ENCODE results near the gene TMEM108.

The TMEM108 gene

GRCh38 chr3:133119176-133119575 is 81.0 kb downstream of the TMEM108 start:
- no peak for DNase-seq (ENCODE audit: low spot score)

- no peak for DNase-seq (ENCODE audit: low spot score)
Measured at GRCh38 chr3:133121450-133121849, 83.3 kb downstream of the TMEM108 start.

DNA sequence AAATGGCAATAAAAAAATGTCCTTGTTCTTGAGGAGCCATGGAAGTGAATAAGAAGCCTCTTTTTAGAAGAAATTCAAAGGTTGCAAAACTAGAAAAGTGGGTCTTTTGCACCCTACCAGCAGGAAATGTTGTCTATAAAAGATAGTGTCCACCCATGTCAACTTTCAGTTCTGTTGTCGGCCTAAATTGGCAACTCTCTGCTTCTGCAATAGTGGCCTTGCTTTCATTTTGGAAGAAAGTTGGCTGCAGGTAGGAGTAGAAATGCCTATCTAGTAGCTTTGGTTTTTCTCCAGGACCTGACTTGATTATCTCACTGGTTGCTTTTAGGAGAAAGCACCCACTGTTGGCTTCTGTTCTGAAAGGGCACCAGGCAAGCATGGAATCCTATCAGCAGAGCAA is 85.4 kb downstream of the TMEM108 start:
- no peak for DNase-seq (ENCODE audit: low spot score)

DNA sequence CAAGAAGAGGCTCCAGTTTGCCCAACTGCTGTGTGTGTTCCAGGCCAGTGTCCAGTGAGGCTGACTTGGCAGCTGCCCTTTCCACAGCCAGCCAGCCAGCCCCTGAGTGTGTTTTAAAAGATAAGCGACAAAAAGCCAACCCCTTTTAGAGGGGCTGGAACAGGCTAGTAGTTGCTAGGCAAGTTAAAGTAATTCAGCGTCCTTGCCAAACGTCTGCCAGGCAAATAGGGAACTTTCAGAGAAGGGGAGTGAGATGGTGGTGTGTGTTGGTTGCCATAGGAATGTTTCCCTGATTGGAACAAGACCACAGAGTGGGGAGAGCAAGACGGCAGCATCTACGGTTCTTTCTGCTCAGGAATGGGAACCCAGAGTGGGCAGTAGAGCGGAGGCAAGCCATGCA is 86.3 kb downstream of the TMEM108 start:
- no peak for DNase-seq (ENCODE audit: low spot score)

DNA sequence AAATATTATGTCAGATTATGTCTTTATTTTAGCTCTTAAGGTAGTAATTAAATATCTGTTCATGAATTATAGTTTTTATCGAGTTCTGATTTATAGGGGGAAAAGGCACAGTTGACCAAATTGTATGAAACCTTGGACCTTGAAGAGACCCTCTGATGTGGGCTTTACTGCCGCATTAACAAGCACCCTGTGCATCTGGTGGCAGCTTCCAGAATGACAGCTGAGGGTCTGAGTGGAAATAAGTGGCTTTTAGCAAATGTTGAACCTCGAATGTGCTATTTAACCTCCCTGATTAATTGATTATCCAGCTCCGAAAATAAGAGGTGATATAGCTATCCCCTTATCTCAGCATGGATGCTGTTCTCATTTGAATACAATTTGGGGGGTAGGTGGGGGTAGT is 87.0 kb downstream of the TMEM108 start:
- no peak for DNase-seq (ENCODE audit: low spot score)

- DNase-seq (ENCODE audit: low spot score): no peak
Measured at GRCh38 chr3:133125802-133126201, 87.6 kb downstream of the TMEM108 start.

DNA sequence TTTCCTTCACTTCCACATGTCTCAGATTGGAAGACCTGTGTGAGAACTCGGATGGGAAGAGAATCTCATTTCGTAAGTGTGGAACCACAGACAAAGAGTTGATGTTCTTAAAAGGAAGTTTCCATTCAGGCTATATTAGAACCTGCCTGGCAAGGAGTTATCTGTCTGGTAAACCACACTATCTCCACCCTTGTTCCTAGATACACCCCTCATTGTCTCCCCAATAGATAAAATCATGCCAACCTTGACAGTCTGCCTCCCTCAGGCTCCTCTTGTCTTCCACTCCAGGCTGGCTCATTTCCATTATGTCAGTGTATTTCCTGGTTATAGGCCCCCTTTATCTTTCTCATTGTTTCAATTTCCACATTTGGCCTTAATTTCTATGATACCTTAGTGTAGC is 89.2 kb downstream of the TMEM108 start:
- DNase-seq (ENCODE audit: low spot score): no peak

DNA sequence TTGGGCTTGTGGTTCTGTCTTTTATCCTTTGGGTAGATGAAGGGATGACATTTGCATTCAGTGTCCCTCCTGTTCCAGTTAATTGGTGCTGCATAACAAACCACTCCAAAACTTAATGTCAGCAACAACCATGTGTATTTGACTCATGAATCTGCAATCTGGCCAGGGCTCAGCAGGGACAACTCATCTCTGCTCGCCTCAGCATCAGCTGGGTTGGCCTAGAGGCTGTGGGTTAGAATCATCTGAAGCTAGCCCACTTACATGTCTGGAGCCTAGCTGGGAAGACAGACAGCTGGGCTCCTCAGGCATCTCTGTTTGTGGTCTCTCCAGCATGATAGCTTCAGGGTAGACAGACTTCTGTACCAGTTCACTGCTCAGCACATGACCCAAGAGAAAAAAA is 92.0 kb downstream of the TMEM108 start:
- DNase-seq (ENCODE audit: low spot score): no peak

- no peak for DNase-seq (ENCODE audit: low spot score)
Measured at GRCh38 chr3:133135306-133135705, 97.1 kb downstream of the TMEM108 start.

- no peak for DNase-seq (ENCODE audit: low spot score)
Measured at GRCh38 chr3:133136114-133137041, 98.2 kb downstream of the TMEM108 start.

GRCh38 chr3:133137042-133137996 is 99.1 kb downstream of the TMEM108 start:
- no peak for DNase-seq (ENCODE audit: low spot score)

DNA sequence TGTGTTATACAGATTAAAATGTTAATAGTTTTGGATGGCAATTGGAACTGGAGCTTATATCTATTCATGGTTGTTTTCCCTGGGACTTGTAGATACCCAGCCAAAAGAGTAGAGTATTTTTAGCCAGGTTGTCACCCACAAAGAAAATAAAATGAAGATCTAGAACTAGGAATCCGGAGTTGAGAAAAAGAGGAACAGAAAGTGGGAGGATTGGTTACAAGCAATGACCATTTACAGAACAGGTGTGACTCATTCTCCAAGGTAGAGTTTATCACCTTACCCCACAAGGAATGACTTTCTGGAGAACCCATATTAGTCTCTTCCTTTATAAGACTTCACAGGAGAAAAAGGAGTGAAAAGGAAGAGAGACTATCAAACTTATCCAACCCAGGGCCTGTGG is 99.8 kb downstream of the TMEM108 start:
- no peak for DNase-seq (ENCODE audit: low spot score)

GRCh38 chr3:133152056-133152455 is 113.9 kb downstream of the TMEM108 start:
- DNase-seq (ENCODE audit: low spot score): no peak

GRCh38 chr3:133152681-133153220 is 114.6 kb downstream of the TMEM108 start:
- no peak for DNase-seq (ENCODE audit: low spot score)

DNA sequence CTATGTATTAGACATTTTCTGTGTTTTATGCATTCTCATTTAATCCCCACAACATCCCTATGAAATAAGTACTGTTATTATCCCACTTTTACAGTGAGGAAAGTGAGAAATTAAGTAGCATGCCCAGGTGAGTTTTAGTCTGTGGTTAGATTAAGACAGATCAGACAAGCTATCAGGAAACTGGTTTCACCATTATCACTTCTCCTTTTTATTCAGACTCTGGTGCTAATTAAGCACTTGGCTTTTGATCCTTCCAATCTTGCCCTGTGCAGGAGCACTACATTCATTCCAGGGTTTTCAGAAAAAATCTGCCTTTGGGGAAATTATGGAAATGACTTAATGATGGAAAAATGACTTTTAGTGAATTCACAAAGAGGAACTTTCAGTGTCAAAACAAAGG is 115.2 kb downstream of the TMEM108 start:
- DNase-seq (ENCODE audit: low spot score): no peak

DNA sequence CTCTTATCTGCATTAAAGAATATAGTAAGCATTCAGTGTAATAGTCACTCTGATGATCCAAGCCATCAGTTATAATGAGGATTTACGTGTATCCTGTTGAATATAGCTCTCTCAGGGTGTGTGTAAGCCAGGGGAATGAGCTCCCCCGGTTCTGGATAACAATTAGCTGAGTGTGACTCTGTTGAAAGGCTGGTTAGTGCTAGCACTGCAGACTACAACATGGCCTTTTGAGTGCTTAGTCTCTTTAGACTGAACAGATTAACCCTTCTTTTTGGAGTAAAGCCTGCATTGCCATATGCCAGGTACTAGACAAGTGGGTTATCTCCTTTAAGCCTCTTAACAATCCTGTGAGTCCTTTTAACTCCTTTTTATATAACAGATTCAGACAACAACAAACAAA is 119.5 kb downstream of the TMEM108 start:
- DNase-seq (ENCODE audit: low spot score): no peak

DNA sequence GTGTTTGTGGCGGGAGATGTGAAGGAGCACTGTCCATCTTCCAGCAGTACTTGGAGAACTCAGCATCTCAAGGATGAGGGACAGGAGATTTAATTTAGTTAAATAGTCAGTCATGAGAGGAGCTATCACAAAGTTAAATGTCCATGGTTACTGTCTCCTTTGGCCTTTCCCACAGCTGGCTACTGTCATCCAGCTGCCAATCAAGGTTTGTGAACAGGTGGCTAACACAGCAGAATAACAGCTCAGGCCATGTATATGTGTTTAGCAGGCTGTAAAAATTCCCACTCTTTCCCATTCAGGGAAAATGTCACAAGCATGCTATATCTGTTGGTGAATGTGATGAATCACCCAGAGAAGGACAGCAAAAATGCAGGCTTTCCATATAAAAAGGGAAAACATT is 120.5 kb downstream of the TMEM108 start:
- DNase-seq (ENCODE audit: low spot score): no peak

DNA sequence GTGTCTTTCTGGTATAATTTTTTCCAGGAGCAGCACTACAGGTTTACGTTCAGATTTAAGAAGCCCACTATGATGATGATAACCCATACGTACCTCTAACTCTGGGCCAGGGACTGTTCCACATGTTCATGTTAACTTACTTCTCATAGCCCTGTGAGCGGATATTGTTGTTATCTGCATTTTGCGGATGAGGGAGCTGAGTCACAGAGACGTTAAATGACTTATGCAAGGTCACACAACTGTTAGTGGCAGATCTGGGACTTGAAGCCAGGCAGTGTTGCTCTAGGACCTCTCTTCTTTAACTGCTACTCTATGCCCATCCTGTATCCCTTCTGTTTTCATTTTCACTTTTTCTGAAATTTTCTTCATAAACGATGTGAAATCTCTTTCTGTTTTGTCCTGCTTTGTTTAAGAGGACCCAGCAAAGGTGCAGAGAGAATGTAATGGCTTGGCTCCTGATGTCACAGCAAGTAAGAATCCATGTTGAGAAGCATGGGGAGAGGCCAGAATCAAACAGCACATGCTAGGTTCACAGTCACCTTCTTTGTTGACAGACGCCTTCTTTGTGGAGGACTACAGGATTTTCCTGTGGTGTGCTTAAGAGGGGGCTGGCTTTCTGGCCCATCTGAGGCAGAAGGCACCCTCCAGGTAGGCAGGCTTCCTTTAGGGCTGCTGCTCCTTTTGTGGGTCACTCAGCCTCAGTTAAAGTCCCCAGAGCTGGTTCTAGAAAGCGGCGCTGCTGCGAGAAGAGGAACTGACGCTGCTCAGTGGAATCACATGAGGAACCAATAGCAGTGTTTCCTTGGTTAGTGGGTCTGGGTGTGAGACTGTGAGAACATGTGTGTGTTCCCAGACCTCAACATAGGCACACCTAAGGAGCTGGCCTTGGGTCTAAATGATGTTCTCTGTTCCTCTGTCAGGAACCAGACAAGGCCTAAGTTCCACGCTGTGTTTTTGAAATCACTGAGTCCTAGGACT is 121.6 kb downstream of the TMEM108 start:
- no peak for DNase-seq (ENCODE audit: low spot score)

- no peak for DNase-seq (ENCODE audit: low spot score)
Measured at GRCh38 chr3:133161656-133162055, 123.5 kb downstream of the TMEM108 start.

- no peak for DNase-seq (ENCODE audit: low spot score)
Measured at GRCh38 chr3:133162265-133162664, 124.1 kb downstream of the TMEM108 start.

GRCh38 chr3:133162670-133163305 is 124.6 kb downstream of the TMEM108 start:
- no peak for DNase-seq (ENCODE audit: low spot score)
